ENCODE results near the gene TNFRSF17. TPM values are rescaled to one million over a fixed set of nuclear protein-coding genes. Genes with fewer than 3 reads are reported as not detected.
A peak's percentile ranks its signal among the peaks of the same experiment; 100 is the strongest.

The TNFRSF17 gene
- total RNA-seq, 1 donor from 2014 or later = not detected

- no peak for DNase-seq
Observed at GRCh38 chr16:11972128-11972527, 7.1 kb downstream of the TNFRSF17 start.

- no peak for DNase-seq
Observed at GRCh38 chr16:11973070-11973469, 8.1 kb downstream of the TNFRSF17 start.

- DNase-seq = no peak
Observed at GRCh38 chr16:11976850-11977375, 11.9 kb downstream of the TNFRSF17 start.

DNA sequence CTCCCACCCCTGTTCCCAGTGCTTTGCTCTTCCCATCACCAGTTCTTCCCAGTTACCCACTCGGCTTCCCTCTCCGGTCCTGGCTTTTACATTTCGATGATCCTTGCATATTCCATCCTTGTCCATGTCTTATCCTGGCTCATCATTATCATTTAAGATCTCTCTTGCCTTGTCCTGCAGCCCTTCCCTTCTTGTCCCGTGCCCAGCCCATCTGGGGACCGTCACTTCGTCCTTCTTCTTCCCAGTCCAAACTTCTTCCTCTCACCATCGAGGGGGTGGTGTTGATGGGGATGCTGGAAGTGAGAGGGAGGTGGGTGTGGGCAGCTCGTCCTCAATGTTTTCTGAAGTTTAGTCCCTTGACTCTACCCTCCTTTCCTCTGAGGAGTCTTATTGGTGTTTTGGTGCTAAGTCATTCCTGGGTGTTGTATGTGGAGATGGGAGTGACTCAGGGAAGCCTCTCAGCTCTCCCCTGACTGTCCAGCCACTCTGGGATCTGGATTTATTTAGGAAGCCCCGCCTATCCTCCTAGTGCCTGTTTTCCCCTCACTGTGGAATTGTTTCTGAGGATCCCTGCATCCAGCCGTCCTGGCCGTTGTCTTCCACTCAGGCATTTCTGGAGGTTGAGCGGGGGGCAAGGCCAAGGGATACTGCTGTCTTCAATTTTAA, 12.5 kb downstream of the TNFRSF17 start:
- no peak for DNase-seq

DNA sequence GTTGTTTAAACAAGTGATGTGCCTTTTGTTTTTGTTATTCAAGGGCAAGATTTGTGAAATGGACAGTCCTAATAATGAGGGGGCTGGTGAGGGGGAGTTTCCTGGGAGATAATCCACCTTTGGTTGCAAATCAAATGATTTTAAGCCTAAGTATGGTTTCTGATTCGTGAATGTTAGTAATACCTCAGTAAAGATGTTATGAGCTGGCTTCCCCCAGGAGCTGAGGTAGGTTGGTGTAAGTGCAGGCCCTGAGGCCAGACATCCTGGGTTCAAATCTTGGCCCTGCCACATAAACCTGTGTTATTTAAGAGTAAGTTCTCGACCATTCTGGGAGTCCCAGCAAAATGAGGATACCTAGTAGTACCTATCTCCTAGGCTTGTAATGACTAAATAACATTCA, 13.1 kb downstream of the TNFRSF17 start:
- no peak for DNase-seq

- no peak for DNase-seq
Observed at GRCh38 chr16:11979013-11979672, 14.1 kb downstream of the TNFRSF17 start.

DNA sequence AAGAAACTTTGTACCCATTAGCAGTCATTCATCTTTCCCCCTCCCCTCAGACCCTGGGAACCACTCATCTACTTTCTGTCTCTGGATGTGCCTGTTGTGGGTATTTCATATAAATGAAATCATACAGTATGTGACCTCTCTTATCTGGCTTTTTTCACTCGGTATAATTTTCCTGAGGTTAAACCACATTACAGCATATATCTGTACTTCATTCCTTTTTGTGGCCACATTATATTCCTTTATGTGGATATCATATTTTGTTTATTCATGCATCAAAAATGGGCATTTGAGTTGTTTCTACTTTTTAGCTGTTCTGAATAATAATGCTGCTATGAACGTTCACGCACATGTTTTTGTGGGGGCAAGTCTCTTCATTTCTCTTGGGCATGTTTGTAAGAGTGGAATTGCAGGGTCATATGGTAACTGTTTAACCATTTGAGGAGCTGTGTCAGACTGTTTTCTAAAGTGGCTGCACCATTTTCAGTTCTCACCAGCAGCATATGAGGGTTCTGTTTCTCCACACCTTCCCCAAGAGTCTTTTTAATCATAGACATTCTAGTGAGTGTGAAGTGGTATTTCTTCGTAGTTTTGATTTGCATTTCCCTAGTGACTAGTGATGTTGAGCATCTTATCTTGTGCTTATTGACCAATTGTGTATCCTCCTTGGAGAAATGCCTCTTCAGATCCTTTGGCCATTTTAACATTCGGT, 15.3 kb downstream of the TNFRSF17 start:
- no peak for DNase-seq

GRCh38 chr16:11985250-11985649, 20.2 kb downstream of the TNFRSF17 start:
- no peak for DNase-seq

DNA sequence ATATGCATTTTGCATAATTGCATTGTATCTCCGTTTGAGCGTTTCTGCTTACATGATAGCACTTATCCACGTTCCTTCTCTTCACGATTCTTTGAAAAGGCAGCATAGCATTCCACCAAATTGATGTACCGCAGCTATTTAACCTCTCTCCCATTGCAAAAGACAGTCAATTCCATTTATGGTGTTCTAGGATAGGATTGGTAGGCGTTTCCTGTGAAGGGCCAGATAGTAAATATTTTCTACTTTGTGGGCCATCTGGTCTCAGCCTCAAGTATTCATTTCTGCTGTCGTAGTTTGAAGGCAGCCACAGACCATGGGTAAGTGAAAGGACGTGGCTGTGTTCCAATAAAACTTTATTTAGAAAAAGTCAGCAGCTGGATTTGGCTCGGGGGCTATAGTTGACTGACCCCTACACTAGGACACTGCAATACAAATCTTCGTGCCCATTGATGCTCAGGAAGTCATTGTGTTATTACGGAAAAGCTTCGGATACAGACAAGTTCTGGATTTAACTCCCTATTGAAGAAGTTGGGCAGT, 21.6 kb downstream of the TNFRSF17 start:
- no peak for DNase-seq

- DNase-seq = no peak
Observed at GRCh38 chr16:11988258-11988978, 23.4 kb downstream of the TNFRSF17 start.

- no peak for DNase-seq
Observed at GRCh38 chr16:11990702-11991390, 25.8 kb downstream of the TNFRSF17 start.

DNA sequence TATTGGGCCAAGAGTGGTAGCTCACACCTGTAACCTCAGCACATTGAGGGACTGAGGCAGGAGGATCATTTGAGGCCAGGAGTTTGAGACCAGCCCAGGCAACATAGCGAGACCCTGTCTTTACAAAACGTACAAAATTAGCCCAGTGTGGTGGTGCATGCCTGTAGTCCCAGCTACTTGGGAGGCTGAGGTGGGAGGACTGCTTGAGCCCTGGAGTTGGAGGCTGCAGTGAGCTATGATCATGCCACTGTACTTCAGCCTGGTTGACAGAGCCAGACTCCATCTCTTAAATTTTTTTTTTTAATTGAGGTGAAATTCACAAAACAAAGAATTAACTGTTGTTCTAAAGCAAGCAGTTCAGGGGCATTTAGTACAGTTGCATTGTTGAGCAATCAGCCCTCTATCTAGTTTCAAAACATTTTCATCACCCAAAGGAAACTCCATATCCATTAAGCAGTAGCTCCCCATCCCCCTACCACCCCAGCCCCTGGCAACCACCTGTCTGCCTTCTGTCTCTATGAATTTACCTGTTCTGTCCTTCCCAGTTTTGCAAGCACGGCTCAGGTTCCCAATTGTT, 27.1 kb downstream of the TNFRSF17 start:
- no peak for DNase-seq

DNA sequence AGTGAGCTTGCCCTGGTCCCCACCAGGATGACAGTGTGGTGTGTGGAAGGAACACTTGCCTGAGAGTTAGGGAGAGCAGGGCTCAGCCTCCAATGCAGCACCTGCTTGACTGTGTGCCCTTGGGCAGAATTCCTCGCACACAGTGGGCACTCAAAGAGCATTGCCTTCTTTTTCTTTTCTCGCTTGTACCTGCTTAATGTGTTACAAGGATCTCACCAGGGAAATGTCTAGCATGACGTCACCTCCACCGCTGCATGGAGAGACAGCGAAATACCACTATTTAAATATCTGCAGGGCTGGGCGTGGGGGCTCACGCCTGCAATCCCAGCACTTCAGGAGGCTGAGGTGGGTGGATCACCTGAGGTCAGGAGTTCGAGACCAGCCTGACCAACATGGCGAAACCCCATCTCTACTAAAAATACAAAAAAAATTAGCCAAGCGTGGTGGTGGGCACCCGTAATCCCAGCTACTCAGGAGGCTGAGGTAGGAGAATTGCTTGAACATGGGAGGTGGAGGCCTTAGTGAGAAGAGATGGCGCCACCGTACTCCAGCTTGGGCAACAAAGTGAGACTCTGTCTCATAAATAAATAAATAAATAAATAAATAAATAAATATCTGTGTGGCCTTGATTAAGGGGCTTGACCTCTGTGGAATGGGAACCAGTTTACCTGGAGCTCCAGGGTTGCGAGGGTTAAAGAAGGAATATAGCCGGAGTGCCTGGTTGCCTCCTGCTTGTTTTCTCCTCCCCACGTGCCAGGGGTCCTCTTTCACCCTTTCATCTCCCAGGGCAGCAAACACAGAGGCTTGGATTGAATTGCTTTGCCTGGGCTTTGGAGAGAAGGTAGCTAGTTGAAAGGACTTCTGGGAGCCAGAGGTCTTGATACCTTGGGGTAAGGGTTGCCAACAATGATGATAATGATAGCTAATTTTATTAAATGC, 27.8 kb downstream of the TNFRSF17 start:
- DNase-seq = no peak

DNA sequence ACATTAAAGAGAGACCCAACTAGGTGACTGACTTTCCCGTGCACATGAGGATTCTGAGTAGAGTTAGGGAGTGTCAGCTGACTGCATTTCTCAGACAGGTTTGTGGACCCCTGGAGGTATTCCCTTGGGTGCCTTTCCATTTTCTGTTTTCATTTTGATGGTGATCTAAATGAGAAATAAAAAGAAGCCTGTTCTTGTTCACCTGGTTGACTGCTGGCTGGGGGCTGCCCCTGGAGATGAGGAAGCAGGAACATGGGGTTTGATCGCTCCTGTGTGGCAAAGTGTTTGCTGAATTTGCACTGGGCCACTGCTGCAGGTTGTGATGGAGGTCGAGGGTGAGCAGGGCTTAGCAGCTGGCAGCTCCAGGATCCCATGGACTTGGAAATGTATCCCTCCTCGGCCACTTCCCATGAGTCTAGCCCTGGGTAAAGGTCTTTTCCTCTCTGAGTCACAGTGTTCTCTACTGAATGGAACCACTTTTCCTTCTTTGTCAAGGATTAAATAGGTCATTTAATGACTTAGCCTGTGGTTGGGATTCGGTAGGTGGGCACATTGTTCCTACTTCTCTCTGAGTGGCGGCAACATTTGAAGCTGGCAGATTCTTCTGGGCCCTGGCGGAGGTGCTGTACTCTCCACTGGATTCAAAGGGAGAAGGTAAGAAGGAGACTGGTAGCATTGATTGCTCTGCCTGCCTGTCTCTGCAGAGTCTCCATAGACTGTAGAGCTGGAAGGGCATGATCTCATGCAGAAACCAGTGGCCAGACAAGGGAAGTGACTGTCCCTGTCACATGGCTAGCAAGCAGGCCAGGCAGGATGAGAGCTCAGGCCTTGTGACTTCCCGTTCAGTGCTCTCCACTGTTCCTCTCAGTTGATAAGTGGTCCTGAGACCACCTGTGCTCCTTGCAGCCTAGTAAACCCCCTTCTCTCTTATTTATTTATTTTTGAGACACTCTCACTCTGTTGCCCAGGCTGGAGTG, 29.4 kb downstream of the TNFRSF17 start:
- peak; percentile 24 for DNase-seq

GRCh38 chr16:11996433-11997330, 31.7 kb downstream of the TNFRSF17 start:
- no peak for DNase-seq

- DNase-seq = no peak
Observed at GRCh38 chr16:12000032-12000431, 35.0 kb downstream of the TNFRSF17 start.

DNA sequence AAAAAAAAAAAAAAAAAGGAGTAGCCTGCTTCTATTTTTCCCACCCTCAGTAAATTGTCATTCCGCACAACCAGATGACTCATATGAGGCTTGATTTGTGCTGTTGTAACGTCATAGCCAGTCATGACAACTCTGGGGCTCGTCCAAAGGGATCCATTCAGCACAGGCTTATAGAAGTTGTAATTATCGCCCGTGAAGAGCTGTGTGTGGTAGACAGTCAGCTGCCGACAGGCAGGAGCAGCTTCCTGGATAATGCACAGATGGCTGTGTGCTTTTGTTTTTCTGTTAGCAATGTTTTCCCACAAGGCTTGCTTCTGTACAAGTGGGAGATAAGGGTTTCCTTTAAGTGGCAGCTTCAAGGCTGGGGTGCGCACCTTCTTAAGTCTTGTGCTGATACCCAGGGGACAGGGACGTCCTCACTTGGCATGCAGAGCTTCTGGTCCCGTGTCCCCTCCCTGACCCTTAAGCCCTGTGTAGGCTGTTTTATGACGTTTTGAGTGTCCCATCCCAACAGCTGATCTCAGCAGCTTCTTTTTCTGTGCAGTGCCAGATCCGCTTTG, 37.5 kb downstream of the TNFRSF17 start:
- peak; percentile 15 for DNase-seq
